NT2/D1 (cell line): ENCODE measurements around the gene EXOC1.

Source experiments
- SUZ12 ChIP-seq: IDR thresholded peaks from 2 replicates; pipeline ENCODE4 v1.6.1; 2011; ENCODE audit not compliant: insufficient read length, insufficient read depth; ENCODE audit errors: extremely low read depth
- YY1 ChIP-seq: IDR thresholded peaks from 2 replicates; pipeline ENCODE4 v1.6.1; 2011; ENCODE audit not compliant: insufficient read length, insufficient read depth
- ZNF274 ChIP-seq: IDR thresholded peaks from 2 replicates; pipeline ENCODE4 v1.6.1; 2011; ENCODE audit warnings: mild to moderate bottlenecking, low read depth, low read length

- TF ChIP-seq YY1 = no peak
- TF ChIP-seq ZNF274 = no peak
- TF ChIP-seq SUZ12 = no peak
Observed at GRCh38 chr4:55824865-55825264, 28.6 kb upstream of the EXOC1 start.
